ENCODE data around the gene NUDT3. TPM values are rescaled to one million over a fixed set of nuclear protein-coding genes. Genes with fewer than 3 reads are reported as not detected.
"Not testable (repeated sequence)": the region's sequence is repeated elsewhere in the genome, so short reads cannot be mapped to it uniquely, and the experiment has no call there.

The NUDT3 gene
- total RNA-seq, 1 donor from 2014 or later: 50.1 TPM

GRCh38 chr6:34260576-34261267 lies 131.7 kb downstream of the NUDT3 start:
- peaks cover 12% of the 10 kb centered on the region for H3K9me3 ChIP-seq (replicated peaks)
- TF ChIP-seq, protein P1, sequence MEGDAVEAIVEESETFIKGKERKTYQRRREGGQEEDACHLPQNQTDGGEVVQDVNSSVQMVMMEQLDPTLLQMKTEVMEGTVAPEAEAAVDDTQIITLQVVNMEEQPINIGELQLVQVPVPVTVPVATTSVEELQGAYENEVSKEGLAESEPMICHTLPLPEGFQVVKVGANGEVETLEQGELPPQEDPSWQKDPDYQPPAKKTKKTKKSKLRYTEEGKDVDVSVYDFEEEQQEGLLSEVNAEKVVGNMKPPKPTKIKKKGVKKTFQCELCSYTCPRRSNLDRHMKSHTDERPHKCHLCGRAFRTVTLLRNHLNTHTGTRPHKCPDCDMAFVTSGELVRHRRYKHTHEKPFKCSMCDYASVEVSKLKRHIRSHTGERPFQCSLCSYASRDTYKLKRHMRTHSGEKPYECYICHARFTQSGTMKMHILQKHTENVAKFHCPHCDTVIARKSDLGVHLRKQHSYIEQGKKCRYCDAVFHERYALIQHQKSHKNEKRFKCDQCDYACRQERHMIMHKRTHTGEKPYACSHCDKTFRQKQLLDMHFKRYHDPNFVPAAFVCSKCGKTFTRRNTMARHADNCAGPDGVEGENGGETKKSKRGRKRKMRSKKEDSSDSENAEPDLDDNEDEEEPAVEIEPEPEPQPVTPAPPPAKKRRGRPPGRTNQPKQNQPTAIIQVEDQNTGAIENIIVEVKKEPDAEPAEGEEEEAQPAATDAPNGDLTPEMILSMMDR (IDR thresholded peaks at IDR 0.05; ENCODE audit: borderline replicate concordance): no peak
- no peaks in the 10 kb centered on the region for H3K36me3 ChIP-seq
- H3K4me3 ChIP-seq: no peak overlapping the region
- intact Hi-C loops (cut with micrococcal nuclease): no loop called here
- H3K4me1 ChIP-seq: no peaks in the 10 kb centered on the region
- no peak overlapping the region for H3K27ac ChIP-seq (replicated peaks)
- DNase-seq: no peak
- H3K27me3 ChIP-seq (ENCODE audit: low read depth): no peaks in the 10 kb centered on the region

DNA sequence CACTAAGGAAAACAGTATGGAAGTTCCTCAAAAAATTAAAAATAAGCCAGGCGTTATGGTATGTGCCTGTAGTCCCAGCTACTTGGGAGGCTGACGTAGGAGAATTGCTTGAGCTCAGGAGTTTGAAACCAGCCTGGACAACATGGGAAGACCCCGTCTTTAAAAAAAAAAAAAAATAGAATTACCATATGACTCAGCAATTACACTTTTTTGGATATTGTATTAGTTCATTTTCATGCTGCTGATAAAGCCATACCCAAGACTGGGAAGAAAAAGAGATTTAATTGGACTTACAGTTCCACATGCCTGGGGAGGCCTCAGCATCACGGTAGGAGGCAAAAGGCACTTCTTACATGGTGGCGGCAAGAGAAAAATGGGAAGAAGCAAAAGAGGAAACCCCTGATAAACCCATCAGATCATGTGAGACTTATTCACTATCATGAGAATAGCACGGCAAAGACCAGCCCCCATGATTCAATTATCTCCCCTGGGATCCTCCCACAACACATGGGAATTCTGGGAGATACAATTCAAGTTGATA lies 132.9 kb downstream of the NUDT3 start:
- Histone ChIP-seq H3K27me3 (ENCODE audit: low read depth) (no peaks in the 10 kb centered on the region), H3K36me3 (no peaks in the 10 kb centered on the region), H3K9me3 (replicated peaks) (peaks cover 12% of the 10 kb centered on the region), H3K4me1 (no peaks in the 10 kb centered on the region), H3K27ac (replicated peaks) (no peak overlapping the region), H3K4me3 (no peak overlapping the region)
- intact Hi-C loops (cut with micrococcal nuclease): no loop called here
- DNase-seq: no peak
- TF ChIP-seq, protein P1 (IDR thresholded peaks at IDR 0.05; ENCODE audit: borderline replicate concordance): no peak

- H3K27ac ChIP-seq (replicated peaks): not testable (repeated sequence)
- intact Hi-C loops (cut with micrococcal nuclease): loop anchor here (5.0 kb wide), 1 partner anchor 160 kb away; no protein-coding TSS in a partner anchor
These were observed 140.1 kb downstream of the NUDT3 start for GRCh38 chr6:34252395-34252794.

DNA sequence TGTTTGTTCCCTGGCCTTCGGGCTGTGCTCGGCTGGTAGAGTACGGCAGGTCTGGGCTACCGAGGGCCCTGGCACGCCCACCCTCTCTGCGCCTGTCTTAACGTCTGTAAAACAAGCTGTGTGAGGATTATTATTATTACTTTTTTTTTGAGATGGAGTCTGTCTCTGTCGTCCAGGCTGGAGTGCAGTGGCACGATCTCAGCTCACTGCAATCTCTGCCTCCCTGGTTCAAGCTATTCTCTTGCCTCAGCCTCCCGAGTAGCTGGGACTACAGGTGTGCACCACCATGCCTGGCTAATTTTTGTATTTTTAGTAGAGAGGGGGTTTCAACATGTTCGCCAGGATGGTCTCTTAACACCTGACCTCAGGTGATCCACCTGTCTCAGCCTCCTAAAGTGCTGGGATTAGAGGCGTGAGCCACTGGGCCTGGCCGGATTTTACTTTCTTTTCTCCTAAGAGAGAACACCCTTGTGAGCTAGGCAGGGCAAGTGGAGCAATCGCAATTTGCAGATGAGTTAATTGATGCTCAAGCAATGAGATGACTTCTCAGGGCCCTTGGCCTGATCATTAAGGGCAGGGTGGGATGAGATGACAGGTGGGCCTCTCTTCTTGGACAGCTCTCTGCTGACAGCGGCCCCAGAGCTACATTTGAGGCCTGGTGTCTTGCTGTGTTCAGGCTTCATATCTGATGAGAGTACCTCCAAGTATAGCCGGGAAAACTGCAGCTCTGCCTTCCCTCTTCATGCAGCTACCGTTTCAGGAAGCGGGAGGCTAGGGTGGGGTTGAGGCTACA lies 142.8 kb downstream of the NUDT3 start:
- TF ChIP-seq, protein P1 (IDR thresholded peaks at IDR 0.05; ENCODE audit: borderline replicate concordance): no peak
- intact Hi-C loops (cut with micrococcal nuclease): loop anchor here (5.0 kb wide), 1 partner anchor 163 kb away; no protein-coding TSS in a partner anchor
- no peak for DNase-seq

More at GRCh38 chr6:34252395-34252794, 140.1 kb downstream of the NUDT3 start:
- not testable (repeated sequence) for H3K4me3 ChIP-seq; DNase-seq; H3K9me3 ChIP-seq (replicated peaks); H3K27me3 ChIP-seq (ENCODE audit: low read depth); H3K36me3 ChIP-seq
- H3K4me1 ChIP-seq: peaks cover 26% of the 10 kb centered on the region

GRCh38 chr6:34248727-34249468 lies 143.6 kb downstream of the NUDT3 start, which contains the start of gene SMIM29:
TSS of gene SMIM29 (minus strand) at chr6:34249006. CDS start at chr6:34247791, 1,215 bp downstream.
- intact Hi-C loops (cut with micrococcal nuclease): no loop called here
- DNase-seq: peak; percentile 97
- H3K36me3 ChIP-seq: no peaks in the 10 kb centered on the region
- H3K4me3 ChIP-seq: peak within 1 kb of the TSS; percentile 83
- H3K9me3 ChIP-seq (replicated peaks): no peaks in the 10 kb centered on the region
- H3K4me1 ChIP-seq: peaks cover 38% of the 10 kb centered on the region
- H3K27ac ChIP-seq (replicated peaks): peak within 1 kb of the TSS; percentile 98
- no peaks in the 10 kb centered on the region for H3K27me3 ChIP-seq (ENCODE audit: low read depth)
- TF ChIP-seq, protein P1 (IDR thresholded peaks at IDR 0.05; ENCODE audit: borderline replicate concordance): peak; percentile 97

More for the DNA sequence above, 142.8 kb downstream of the NUDT3 start:
- Histone ChIP-seq H3K36me3 (no peaks in the 10 kb centered on the region), H3K9me3 (replicated peaks) (no peaks in the 10 kb centered on the region), H3K4me3 (peak overlapping the region; percentile 83), H3K4me1 (peaks cover 30% of the 10 kb centered on the region), H3K27me3 (ENCODE audit: low read depth) (no peaks in the 10 kb centered on the region), H3K27ac (replicated peaks) (peak overlapping the region; percentile 98)

All from left ventricle myocardium inferior (tissue), 1 donor.